ENCODE data around the gene CDH12. TPM values are rescaled to one million over a fixed set of nuclear protein-coding genes. Genes with fewer than 3 reads are reported as not detected.

Gene CDH12
- total and polyA plus RNA-seq, 4 donors, result 0.02 to 0.33 (median 0.17) TPM; not detected in 1

GRCh38 chr5:22651355-22651754 is 201.8 kb downstream of the CDH12 start:
- Histone ChIP-seq H3K4me3 (ENCODE audit: low read depth in 1 of 3, low read length in 3 of 3) (no peak overlapping the region), H3K27ac (ENCODE audit: low read depth in 1 of 2, low read length in 2 of 2) (no peak overlapping the region), H3K4me1 (ENCODE audit: control insufficient read depth in 4 of 4, insufficient read depth in 4 of 4, low read length in 3 of 4) (no peaks in the 10 kb centered on the region), H3K36me3 (ENCODE audit: control insufficient read depth in 4 of 4, insufficient read depth in 3 of 4, low read depth in 1 of 4, low read length in 3 of 4) (no peaks in the 10 kb centered on the region), H3K9me3 (ENCODE audit: control insufficient read depth in 4 of 4, low read length in 3 of 4) (no peaks in the 10 kb centered on the region), H3K9ac (ENCODE audit: low read depth in 1 of 2, low read length in 2 of 2) (no peak overlapping the region), H3K27me3 (ENCODE audit: control insufficient read depth in 4 of 4, insufficient read depth in 4 of 4, low read length in 3 of 4) (peaks cover 0 to 2% (median 0%) of the 10 kb centered on the region in 4 donors)
- DNase-seq (ENCODE audit: low spot score), result no peak
- TF ChIP-seq GABPA (IDR thresholded peaks at IDR 0.05 in 1 of 2, conservative IDR thresholded peaks at IDR 0.05 in 1 of 2), result no peak
- TF ChIP-seq JUND (IDR thresholded peaks at IDR 0.05), result no peak
- TF ChIP-seq HNF4A (conservative IDR thresholded peaks at IDR 0.05), result no peak

DNA sequence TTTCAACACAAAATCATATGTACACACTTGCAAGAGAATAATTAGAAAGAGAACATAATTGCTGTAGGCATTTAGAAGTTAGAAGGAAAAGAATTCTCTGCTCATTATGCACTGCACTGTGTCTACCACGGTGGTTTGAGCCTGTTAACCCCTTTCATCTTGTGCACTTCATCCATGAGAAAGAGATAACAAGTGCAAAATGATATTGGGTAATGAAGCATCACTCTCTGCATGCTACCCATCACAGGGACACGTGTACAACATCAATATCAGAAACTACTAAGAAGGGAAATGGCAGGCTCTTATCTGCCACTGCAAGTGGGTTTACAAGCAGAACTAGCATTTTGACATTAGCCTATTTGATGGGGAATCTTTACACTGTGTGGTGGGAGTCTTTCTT is 202.6 kb downstream of the CDH12 start:
- no peak for DNase-seq (ENCODE audit: low spot score)
- Histone ChIP-seq H3K9ac (ENCODE audit: low read depth in 1 of 2, low read length in 2 of 2) (no peak overlapping the region), H3K27me3 (ENCODE audit: control insufficient read depth in 4 of 4, insufficient read depth in 4 of 4, low read length in 3 of 4) (peaks cover 0 to 2% (median 0%) of the 10 kb centered on the region in 4 donors), H3K4me3 (ENCODE audit: low read depth in 1 of 3, low read length in 3 of 3) (no peak overlapping the region), H3K27ac (ENCODE audit: low read depth in 1 of 2, low read length in 2 of 2) (no peak overlapping the region), H3K4me1 (ENCODE audit: control insufficient read depth in 4 of 4, insufficient read depth in 4 of 4, low read length in 3 of 4) (no peaks in the 10 kb centered on the region), H3K9me3 (ENCODE audit: control insufficient read depth in 4 of 4, low read length in 3 of 4) (no peaks in the 10 kb centered on the region), H3K36me3 (ENCODE audit: control insufficient read depth in 4 of 4, insufficient read depth in 3 of 4, low read depth in 1 of 4, low read length in 3 of 4) (no peaks in the 10 kb centered on the region)
- TF ChIP-seq HNF4G (IDR thresholded peaks at IDR 0.05) (no peak), TAF1 (conservative IDR thresholded peaks at IDR 0.05) (no peak), GABPA (IDR thresholded peaks at IDR 0.05 in 1 of 2, conservative IDR thresholded peaks at IDR 0.05 in 1 of 2) (no peak), HNF4A (conservative IDR thresholded peaks at IDR 0.05) (no peak)
- TF ChIP-seq, protein P1, sequence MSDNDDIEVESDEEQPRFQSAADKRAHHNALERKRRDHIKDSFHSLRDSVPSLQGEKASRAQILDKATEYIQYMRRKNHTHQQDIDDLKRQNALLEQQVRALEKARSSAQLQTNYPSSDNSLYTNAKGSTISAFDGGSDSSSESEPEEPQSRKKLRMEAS (IDR thresholded peaks at IDR 0.05), result no peak
- 26% methylated on average over 2 of the region's 2 CpGs for WGBS

- Histone ChIP-seq H3K27ac (ENCODE audit: low read depth in 1 of 2, low read length in 2 of 2) (no peak overlapping the region), H3K9me3 (ENCODE audit: control insufficient read depth in 4 of 4, low read length in 3 of 4) (no peaks in the 10 kb centered on the region), H3K36me3 (ENCODE audit: control insufficient read depth in 4 of 4, insufficient read depth in 3 of 4, low read depth in 1 of 4, low read length in 3 of 4) (no peaks in the 10 kb centered on the region), H3K9ac (ENCODE audit: low read depth in 1 of 2, low read length in 2 of 2) (no peak overlapping the region), H3K4me3 (ENCODE audit: low read depth in 1 of 3, low read length in 3 of 3) (no peak overlapping the region), H3K4me1 (ENCODE audit: control insufficient read depth in 4 of 4, insufficient read depth in 4 of 4, low read length in 3 of 4) (no peaks in the 10 kb centered on the region), H3K27me3 (ENCODE audit: control insufficient read depth in 4 of 4, insufficient read depth in 4 of 4, low read length in 3 of 4) (peaks cover 0 to 2% (median 0%) of the 10 kb centered on the region in 4 donors)
- WGBS, result 65% methylated on average over 1 of the region's 1 CpG
- TF ChIP-seq TAF1 (conservative IDR thresholded peaks at IDR 0.05), result no peak
- no peak for DNase-seq (ENCODE audit: low spot score)
Observed at GRCh38 chr5:22649074-22649473, 204.1 kb downstream of the CDH12 start.

DNA sequence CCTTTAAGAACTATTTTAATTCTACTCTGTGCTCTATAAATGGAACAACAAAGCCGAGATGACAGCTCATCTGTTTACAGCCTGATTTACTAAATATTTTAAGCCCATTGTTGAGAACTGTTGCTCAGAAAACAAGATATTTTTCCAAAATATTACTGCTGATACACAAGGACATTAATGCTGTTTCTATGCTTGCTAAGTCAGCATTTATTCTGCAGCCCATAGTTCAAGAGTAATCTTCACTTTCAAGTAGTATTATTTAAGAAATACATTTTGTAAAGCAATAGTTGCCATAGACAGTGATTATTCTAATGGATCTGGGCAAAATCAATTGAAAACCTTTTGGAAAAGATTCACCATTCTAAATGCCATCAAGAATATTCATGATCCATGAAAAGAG is 208.3 kb downstream of the CDH12 start:
- WGBS, result 35% methylated on average over 1 of the region's 1 CpG
- Histone ChIP-seq H3K27ac (ENCODE audit: low read depth in 1 of 2, low read length in 2 of 2) (no peak overlapping the region), H3K4me3 (ENCODE audit: low read depth in 1 of 3, low read length in 3 of 3) (no peak overlapping the region), H3K9me3 (ENCODE audit: control insufficient read depth in 4 of 4, low read length in 3 of 4) (no peaks in the 10 kb centered on the region), H3K4me1 (ENCODE audit: control insufficient read depth in 4 of 4, insufficient read depth in 4 of 4, low read length in 3 of 4) (no peaks in the 10 kb centered on the region), H3K27me3 (ENCODE audit: control insufficient read depth in 4 of 4, insufficient read depth in 4 of 4, low read length in 3 of 4) (no peaks in the 10 kb centered on the region), H3K9ac (ENCODE audit: low read depth in 1 of 2, low read length in 2 of 2) (no peak overlapping the region), H3K36me3 (ENCODE audit: control insufficient read depth in 4 of 4, insufficient read depth in 3 of 4, low read depth in 1 of 4, low read length in 3 of 4) (no peaks in the 10 kb centered on the region)
- TF ChIP-seq RAD21 (IDR thresholded peaks at IDR 0.05) (no peak), SP1 (IDR thresholded peaks at IDR 0.05) (no peak), REST (IDR thresholded peaks at IDR 0.05) (no peak), EGR1 (IDR thresholded peaks at IDR 0.05; ENCODE audit: low read depth in 2 of 2) (no peak), TAF1 (conservative IDR thresholded peaks at IDR 0.05) (no peak), HNF4G (IDR thresholded peaks at IDR 0.05) (no peak), GABPA (IDR thresholded peaks at IDR 0.05 in 1 of 2, conservative IDR thresholded peaks at IDR 0.05 in 1 of 2) (no peak), HNF4A (conservative IDR thresholded peaks at IDR 0.05) (no peak), ATF3 (IDR thresholded peaks at IDR 0.05) (no peak), FOXA1 (IDR thresholded peaks at IDR 0.05) (no peak)
- TF ChIP-seq, protein P2, sequence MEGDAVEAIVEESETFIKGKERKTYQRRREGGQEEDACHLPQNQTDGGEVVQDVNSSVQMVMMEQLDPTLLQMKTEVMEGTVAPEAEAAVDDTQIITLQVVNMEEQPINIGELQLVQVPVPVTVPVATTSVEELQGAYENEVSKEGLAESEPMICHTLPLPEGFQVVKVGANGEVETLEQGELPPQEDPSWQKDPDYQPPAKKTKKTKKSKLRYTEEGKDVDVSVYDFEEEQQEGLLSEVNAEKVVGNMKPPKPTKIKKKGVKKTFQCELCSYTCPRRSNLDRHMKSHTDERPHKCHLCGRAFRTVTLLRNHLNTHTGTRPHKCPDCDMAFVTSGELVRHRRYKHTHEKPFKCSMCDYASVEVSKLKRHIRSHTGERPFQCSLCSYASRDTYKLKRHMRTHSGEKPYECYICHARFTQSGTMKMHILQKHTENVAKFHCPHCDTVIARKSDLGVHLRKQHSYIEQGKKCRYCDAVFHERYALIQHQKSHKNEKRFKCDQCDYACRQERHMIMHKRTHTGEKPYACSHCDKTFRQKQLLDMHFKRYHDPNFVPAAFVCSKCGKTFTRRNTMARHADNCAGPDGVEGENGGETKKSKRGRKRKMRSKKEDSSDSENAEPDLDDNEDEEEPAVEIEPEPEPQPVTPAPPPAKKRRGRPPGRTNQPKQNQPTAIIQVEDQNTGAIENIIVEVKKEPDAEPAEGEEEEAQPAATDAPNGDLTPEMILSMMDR (IDR thresholded peaks at IDR 0.05; ENCODE audit: low read depth, low read length, missing input control), result no peak
- DNase-seq (ENCODE audit: low spot score), result no peak
